ENCODE data around the gene AFF1. TPM values are rescaled to one million over a fixed set of nuclear protein-coding genes. Genes with fewer than 3 reads are reported as not detected.

AFF1 gene
- total RNA-seq, 1 experiment from 2014 or later = 17.1 TPM

DNA sequence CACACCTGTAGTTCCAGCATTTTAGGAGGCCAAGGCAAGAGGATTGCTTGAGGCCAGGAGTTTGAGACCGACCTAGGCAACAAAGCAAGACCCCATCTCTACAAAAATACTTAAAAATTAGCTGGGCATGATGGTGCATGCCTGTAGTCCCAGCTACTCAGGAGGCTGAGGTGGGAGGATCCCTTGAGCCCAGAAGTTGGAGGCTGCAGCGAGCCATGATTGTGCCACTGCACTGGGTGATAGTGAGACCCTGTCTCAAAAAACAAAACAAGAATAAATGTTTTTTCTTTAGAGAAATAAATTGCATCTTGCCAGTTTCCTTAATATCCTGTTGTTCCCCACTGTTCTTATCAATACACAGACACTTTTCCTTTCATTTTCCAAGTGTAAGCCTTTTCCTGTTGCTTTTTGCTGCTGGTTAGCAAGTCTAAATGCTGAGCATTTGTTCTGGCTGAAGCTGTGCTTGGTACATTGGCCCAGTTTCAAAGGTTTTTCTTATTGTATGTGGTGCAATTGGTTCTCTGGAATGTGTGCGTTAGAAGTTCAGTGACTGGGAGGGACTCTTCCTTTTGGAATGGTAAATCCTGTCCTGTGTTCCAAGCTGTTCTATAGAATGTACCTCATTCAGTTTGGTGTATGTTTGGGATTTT is 98.2 kb downstream of the AFF1 start:
- peak; percentile 48 for DNase-seq (ENCODE audit: low read depth)

DNA sequence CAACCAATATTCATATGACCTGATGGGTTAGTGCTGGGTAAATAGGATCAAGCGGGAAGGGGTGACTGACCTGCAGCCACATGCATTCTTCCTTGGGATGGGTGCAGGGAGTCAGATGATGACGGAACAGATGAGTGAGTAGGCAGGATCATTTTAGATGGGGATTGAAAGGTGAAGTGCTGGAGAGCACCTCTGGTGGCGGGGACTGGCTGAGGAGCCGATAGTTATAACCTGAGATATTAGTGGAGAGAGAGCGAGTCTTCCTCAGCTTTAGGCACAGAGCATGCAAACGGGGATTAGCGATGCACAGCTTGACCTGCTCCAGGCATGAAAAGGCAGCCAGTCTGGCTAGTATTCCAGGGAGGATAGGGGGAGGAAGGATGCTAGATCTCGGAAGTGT is 99.1 kb downstream of the AFF1 start:
- DNase-seq (ENCODE audit: low read depth) = no peak

DNA sequence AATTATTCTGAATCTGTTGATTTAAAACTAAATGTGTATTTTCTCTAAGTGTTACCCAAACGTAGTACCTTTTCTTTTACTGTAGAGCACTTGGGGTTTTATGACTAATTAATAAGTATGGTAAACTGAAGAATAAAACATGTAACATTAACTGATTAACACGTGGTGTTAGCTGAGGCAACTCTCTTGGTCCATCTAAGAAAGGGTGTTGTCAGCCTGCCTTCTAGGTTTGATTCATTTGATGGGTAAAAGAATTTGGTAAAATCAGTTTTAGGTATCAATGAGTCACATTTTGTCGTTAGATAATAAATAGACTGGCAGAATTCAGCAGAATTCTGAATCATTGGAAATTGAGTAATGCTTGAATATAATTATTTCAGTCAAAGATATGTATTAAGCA is 99.7 kb downstream of the AFF1 start:
- DNase-seq (ENCODE audit: low read depth) = no peak

DNA sequence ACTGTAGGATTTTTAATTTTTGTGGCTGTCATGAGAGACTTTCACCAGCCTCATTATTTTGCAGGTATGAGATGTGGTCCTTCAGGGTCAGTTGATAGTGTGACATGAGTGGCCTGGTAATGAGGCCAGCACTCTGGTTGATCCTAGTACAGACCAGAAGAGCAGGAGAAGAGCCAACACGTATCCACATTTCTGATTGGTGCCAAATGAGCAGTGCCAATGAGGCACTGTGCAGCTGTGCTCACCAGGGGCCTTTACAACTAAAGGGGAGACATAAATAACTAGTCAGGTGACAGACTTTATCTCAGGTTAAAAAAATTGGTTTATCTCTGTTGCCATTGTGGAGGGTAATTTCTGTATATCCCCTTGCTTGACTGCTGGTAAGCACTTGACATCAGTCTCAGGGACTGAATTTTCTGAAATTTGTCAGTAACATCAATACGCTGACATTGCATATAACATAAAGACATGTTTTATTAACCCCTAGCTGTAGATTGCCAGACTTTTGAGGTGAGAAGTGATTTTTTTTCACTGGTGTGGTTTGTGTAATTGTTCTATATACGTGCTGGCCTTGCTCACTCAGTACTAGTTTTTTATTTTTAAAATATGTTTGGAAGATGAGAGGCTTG is 101.2 kb downstream of the AFF1 start:
- DNase-seq (ENCODE audit: low read depth) = no peak

DNA sequence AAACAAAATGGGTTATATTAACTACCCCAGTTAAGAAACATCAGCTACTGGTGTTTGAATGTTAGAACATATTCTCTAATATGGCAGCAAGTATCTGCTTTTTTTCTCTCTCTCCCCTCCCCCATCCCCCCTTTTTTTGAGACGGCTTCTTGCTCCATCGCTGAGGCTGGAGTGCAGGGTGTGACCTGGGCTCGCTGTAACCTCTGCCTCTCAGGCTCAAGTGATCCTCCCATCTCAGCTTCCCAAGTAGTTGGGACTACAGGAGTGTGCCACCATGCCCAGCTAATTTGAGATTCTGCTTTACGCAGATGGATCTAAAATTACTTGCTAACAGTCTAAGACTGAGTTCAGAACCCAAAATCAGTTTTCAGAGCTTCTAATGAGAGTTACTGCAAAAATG is 101.9 kb downstream of the AFF1 start:
- DNase-seq (ENCODE audit: low read depth) = no peak

DNA sequence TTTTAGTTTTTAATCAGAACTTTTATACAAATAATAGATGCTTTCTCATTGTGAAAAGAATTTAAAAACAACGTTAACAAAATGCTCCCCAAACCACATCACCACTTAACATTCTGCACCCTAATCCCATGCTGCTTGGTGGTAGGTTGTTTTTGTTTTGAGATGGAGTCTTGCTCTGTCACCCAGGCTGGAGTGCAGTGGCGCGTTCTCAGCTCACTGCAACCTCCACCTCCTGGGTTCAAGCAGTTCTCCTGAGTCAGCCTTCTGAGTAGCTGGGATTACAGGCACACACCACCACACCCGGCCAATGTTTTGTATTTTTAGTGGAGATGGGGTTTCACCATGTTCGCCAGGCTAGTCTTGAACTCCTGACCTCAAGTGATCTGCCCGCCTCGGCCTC is 102.4 kb downstream of the AFF1 start:
- peak; percentile 36 for DNase-seq (ENCODE audit: low read depth)

DNA sequence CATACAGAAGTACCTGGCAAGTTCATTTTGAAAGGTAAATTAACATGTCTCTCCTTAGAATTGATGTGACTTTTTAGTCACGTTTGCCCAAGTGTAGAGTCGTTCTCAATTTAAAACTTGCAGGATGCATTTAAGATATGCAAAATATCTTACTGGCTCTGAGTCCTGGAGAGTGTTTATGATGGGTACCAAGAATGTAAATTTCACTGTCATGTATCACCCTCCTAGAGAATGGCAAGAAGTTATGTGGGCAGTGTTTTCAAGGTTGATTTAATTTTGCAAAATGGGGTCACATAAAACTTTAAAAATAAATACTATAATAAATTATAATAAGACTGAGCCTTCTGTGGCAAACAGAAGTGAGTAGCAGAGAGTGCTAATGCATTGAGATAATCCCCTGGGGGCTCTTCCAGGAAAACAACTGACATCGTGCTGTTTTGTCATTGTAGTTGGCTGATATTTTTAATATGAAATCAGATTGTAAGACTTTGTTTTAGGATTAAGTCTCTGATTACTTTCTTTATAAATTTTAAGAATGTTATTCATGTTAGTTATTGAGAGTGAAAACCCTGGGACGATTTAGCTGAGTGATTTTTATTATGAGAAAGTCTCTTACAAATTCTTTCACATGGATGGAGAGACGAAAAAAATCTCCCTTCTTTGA is 103.0 kb downstream of the AFF1 start:
- peak; percentile 41 for DNase-seq (ENCODE audit: low read depth)

DNA sequence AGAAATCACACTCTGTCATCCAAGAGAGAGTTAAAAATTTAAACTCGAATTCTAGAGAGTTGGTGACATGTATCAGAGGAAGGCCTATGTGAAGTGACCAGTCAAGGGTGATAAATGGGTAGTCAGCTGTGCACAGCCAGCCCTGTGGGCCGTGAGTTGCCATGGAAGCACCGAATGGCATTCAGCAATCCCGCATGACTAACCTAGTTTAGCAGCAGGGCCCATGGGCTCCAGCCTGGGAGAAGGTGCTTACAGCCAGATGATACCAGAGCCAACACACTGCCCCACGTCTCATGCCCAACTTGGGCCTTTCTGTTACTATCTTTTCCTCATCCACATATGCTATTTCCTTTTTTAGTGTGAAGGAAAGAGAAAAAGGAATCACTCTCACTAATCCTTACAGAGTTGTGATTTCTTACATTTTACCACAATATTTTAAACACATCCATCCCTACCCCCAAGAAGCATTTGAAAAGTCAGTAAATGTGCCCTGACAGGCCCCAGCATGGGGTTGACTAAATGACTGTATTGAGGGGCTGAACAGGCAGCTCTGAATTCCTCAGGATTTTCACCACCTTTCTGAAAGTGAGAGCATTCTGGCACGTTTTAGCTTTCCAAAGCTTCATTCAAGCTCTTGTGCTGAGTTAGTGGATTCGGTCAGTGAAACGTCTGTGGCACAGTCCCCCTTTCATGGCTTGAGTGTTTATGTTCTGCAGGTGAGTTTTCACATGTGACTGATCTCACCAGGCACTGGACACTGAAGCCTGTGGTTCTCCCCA is 104.2 kb downstream of the AFF1 start:
- DNase-seq (ENCODE audit: low read depth) = peak; percentile 96

DNA sequence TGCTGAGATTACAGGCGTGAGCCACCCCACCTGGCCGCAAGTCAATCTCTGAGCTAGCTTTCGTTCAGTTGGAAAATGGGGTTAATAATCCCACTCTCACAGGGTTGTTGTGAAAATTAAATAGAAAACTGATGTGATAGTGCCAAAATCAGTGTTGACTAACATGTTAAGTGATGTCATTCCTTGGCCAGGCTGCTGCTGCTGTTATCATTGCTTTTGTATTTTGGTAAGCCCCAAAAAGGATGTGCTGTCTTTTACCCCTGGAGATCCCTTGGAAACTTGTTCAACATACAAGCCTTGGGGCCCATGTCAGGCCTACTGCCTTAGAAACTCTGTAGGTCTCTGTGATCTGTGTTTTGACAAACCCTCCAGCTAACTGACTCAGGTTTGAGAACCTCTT is 106.3 kb downstream of the AFF1 start:
- DNase-seq (ENCODE audit: low read depth) = peak; percentile 11

DNA sequence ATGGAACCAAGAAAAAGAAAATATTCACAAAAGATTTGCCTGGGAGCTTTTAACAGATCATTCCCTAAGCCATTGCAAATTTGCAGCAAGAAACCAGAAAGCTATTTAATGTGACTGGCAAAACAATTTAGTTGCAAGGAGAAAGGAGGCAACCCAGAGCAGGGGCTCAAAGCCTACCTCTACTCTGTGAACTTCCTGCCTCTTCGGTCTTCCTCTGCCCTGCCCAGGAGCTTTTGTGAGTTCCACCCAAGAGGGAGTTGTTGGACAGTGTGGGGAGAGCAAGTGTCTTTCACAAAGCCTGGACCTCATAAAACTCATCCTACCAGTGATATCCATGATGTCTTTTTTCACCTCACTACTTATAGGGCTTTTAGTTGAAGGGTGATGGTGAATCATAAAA is 107.4 kb downstream of the AFF1 start:
- DNase-seq (ENCODE audit: low read depth) = no peak

DNA sequence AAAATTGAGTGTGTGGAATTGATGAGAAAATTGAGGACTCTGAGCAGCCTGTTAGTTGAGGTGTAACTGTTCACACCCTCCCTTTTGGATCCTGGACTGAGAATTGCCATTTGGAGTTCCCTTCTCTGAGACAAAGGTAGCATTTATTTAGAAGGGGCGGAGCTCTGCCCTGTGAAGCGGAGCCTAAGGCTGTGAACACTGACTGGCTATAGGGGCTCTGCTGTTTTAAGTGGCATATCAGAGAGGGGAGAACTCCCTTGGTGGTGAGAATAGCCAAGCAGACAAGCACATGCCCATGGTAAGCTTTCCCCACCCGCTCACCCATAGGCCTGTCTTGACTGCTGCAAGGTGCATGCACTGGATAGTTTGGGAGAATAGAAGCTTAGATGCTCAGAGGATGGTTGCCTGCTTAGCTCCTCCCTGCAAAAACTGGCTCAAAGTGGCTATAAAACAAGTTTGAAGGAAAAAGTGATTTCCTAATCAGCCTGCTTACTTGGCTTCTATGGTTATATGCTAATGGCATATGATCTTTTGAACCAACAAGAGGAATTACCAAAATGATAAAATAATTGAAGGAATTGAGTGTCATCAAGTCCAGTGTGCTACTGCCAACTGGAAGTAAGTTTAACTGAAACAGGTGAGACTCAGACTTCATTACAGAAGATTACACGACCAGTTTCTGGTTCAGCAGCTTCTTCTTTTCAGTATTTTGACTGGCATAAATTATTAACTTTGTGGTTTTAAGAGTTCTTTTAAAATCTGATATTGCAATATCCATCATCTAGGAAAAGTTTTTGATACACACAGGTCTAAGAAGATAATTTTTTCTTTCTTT is 108.4 kb downstream of the AFF1 start:
- DNase-seq (ENCODE audit: low read depth) = no peak

DNA sequence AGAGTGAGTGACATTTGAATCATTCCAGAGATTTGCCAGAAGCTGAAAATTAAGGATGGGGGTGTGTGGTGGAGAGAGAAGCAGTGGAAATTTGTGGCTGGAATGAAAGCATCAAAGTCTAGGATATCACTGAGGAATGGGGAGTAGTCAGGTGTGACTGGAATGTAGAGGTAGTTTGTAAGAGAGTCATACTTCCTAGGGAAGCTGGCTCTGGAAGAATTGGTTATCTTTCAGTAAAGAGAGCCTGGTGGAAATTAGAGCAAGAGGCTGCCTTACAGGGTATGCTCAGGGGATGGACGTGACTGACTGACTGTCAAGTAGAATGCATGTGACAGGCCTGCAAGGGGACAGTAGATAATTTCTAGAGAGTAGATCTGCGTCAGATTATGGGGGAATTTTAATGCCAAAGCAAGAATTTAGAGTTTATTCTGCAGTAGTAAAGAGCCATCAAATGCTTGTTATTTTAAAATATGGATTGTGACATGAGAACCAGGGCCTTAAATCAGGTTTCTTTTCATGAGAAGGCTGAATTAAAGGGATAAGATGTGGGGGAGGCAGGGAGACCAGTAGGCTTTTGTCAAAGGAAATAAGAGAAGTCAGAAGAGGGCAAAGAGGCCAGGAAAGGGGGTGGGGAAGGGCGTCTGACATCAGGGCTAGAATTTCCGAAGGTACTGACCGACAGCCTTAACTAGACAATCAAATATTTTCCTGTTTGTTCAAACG is 109.9 kb downstream of the AFF1 start:
- no peak for DNase-seq (ENCODE audit: low read depth)

DNA sequence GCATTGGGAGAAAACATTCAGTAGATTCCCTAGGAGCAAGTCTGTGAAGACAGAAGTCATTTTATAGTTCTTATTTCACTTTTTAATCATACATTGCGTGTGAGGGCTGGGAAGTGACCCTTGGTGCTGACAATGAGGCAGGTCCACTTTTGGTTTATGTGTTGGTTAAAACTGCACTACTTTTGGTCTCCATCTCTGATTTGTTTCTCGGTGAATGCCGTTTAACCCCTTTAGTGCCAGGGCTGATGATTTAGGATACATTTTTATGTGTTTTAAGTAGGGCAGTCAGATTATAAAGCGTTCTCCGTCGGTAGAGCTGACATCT is 110.4 kb downstream of the AFF1 start:
- no peak for DNase-seq (ENCODE audit: low read depth)

DNA sequence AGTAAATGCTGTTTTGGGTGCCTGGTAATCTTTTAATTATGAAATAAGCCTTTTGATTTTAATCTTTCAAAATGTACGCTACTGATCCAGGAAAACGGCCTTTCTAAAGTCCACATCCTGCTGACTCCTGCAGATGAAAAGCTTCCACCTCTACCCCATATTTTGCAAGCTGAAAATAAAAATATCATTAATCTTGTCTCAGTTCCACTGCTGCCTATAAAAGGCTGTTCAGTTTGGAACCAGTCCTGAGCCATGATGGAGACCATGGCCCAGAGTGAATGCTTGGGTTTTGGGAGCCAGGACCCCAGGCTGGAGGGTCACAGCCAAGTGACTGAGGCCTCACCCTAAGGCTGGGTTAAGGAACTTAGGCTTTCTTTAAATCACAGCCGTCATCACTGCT is 110.8 kb downstream of the AFF1 start:
- no peak for DNase-seq (ENCODE audit: low read depth)

DNA sequence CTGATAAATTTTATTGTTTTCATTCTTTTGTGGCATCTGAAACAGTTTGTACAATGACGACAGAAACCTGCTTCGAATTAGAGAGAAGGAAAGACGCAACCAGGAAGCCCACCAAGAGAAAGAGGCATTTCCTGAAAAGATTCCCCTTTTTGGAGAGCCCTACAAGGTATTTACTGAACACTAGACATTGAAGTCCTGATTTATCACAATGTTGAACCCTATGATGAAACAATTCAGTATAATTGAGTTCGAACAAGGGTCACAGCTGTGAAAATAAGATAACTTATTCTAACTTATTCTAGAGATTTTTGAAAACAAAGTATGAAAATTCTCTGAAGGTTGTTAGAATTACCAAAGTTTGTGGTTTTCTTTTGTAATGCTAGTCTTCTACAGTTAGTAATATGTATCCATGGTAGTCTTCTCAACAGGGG is 111.3 kb downstream of the AFF1 start:
- DNase-seq (ENCODE audit: low read depth) = no peak

DNA sequence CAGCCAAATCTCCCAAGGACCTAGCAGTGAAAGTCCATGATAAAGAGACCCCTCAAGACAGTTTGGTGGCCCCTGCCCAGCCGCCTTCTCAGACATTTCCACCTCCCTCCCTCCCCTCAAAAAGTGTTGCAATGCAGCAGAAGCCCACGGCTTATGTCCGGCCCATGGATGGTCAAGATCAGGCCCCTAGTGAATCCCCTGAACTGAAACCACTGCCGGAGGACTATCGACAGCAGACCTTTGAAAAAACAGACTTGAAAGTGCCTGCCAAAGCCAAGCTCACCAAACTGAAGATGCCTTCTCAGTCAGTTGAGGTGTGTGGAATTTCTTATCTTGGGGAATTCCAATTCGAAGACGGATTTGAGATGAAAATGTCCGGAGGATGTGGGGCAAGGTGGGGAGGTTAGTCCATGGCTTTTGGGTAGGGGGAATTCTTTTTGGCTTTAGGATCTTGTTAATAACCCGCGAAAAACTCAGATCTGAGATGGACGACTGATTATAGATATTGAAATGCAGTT is 112.5 kb downstream of the AFF1 start:
- DNase-seq (ENCODE audit: low read depth) = no peak

DNA sequence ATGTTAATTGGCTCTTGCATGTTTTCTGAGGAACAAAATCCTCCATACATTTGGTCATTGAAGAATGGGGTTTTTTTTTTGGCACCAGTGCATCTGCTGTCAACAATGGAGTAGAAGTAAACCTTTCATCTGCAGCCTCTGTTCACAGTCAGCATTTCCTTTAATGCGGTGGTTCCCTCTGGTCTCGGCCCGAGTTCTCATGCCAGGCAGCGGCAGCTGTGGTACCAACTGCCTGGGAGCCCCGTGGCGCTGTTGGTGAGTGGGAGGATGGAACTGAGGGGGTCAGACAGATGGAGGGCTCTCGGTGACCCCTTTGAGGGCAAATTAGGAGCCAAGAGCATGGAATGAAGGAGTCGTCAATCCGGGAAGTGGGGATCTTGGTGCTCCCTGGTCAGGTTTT is 114.7 kb downstream of the AFF1 start:
- DNase-seq (ENCODE audit: low read depth) = no peak

DNA sequence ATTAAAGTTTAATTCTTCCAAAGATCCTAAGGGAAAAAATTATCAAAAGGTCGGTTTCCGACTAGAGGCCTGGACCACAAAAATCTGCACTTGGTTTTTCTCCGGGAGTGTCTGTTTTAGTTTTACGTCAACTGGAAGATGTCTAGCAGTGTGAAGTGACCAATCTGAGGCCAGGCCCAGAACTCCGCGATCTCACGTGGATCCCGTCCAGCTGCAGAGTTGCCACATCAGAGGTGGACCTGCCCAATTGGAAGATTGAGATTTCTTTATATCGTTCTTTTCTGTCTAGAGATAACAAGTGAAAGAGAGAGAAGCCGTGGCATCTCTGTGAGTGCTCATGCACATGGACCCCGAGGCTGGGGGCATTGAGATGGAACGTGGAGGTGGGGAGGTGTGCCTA is 115.8 kb downstream of the AFF1 start:
- no peak for DNase-seq (ENCODE audit: low read depth)

DNA sequence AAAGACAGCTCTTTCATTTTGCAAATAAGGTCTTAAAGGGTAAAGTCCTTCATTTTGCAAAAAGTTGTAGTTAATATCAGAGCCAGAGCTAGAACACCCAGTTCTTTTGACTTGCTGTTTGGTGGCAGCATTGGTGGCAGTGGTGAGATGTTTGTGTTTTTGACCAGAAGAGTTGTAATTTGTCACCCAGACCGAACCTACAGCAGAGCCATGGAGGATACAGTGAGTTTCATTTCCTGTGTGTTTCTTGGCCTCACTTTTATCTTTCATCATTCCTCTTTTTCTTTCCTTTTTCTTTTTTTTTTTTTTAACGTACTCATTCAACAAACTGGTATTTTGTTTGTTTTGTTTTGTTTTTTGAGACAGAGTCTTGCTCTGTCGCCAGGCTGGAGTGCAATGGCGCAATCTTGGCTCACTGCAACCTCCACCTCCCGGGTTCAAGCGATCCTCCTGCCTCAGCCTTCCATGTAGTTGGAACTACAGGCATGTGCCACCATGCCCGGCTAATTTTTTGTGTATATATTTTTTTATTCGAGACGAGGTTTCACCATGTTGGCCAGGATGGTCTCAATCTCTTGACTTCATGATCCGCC is 116.4 kb downstream of the AFF1 start:
- DNase-seq (ENCODE audit: low read depth) = peak; percentile 11

DNA sequence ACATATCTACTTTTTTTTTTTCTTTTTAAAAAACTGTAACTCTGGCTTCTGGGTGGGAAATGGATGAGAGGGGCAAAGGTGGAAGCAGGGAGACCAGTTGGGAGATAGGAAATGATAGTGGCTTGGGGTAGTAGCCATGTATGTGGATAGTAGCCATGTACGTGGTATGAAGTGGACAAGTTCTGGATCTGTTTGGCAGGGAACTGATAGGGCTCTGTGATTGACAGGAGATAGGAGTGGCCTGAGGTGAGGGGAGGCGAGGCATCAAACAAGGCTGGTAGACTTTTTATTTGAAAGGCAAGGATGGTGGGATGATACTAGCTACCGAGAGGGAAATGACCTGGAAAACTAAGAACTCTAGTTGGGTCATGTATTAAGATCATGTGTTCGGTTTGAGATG is 117.8 kb downstream of the AFF1 start:
- DNase-seq (ENCODE audit: low read depth) = no peak
